Activated naive CD4-positive, alpha-beta T cell treated with anti-CD3 and anti-CD28 coated beads, Interleukin-2, amount 10 ng/mL, durations not matched to agents 7 days and 5 days (primary cell): Measurements from ENCODE around the gene C11orf54.

Source experiments
- CTCF ChIA-PET: fragments of 350-600 bp; sonication (Branson Sonifier 250); formaldehyde crosslinking; loops from one replicate; lab custom pipeline; 2021; ENCODE audit warnings: antibody characterized with exemption; lab: Charles Lee
- DNase-seq: peaks from one replicate; pipeline ENCODE4 v3.0.0-alpha.2; 2020
- H3K27ac Mint-ChIP-seq: one replicate; pipeline ENCODE4 v1.8.0; 2021; ENCODE audit warnings: mild to moderate bottlenecking, moderate library complexity, mixed read lengths
- H3K27me3 Mint-ChIP-seq: one replicate; pipeline ENCODE4 v1.8.0; 2021; ENCODE audit warnings: mild to moderate bottlenecking, mixed read lengths
- H3K36me3 Mint-ChIP-seq: one replicate; pipeline ENCODE4 v1.8.0; 2021; ENCODE audit warnings: mixed read lengths
- H3K4me1 Mint-ChIP-seq: one replicate; pipeline ENCODE4 v1.8.0; 2021; ENCODE audit warnings: mixed read lengths
- H3K4me3 Mint-ChIP-seq: one replicate; pipeline ENCODE4 v1.8.0; 2021; ENCODE audit warnings: mild to moderate bottlenecking, moderate library complexity, mixed read lengths
- H3K9me3 Mint-ChIP-seq: one replicate; pipeline ENCODE4 v1.8.0; 2021; ENCODE audit warnings: mixed read lengths

The C11orf54 gene

GRCh38 chr11:93727985-93728791 lies 13.3 kb upstream of the C11orf54 start:
- peak overlapping the region; percentile 47 for H3K27ac Mint-ChIP-seq
- no peak overlapping the region for H3K4me3 Mint-ChIP-seq
- CTCF ChIA-PET: no interaction called here
- H3K9me3 Mint-ChIP-seq: no peaks in the 10 kb centered on the region
- no peak for DNase-seq
- no peaks in the 10 kb centered on the region for H3K27me3 Mint-ChIP-seq
- H3K36me3 Mint-ChIP-seq: peaks cover 59% of the 10 kb centered on the region
- peaks cover 11% of the 10 kb centered on the region for H3K4me1 Mint-ChIP-seq

GRCh38 chr11:93728792-93729128 lies 12.7 kb upstream of the C11orf54 start:
- CTCF ChIA-PET: no interaction called here
- DNase-seq: no peak
- Mint-ChIP-seq H3K27ac (no peak overlapping the region), H3K9me3 (no peaks in the 10 kb centered on the region), H3K4me1 (peaks cover 17% of the 10 kb centered on the region), H3K4me3 (no peak overlapping the region), H3K36me3 (peaks cover 61% of the 10 kb centered on the region), H3K27me3 (no peaks in the 10 kb centered on the region)

GRCh38 chr11:93729129-93729616 lies 12.3 kb upstream of the C11orf54 start:
- peaks cover 20% of the 10 kb centered on the region for H3K4me1 Mint-ChIP-seq
- peaks cover 62% of the 10 kb centered on the region for H3K36me3 Mint-ChIP-seq
- no peaks in the 10 kb centered on the region for H3K27me3 Mint-ChIP-seq
- CTCF ChIA-PET: no interaction called here
- H3K27ac Mint-ChIP-seq: no peak overlapping the region
- H3K9me3 Mint-ChIP-seq: no peaks in the 10 kb centered on the region
- no peak overlapping the region for H3K4me3 Mint-ChIP-seq
- no peak for DNase-seq

- H3K9me3 Mint-ChIP-seq: no peaks in the 10 kb centered on the region
- peaks cover 66% of the 10 kb centered on the region for H3K36me3 Mint-ChIP-seq
- peaks cover 32% of the 10 kb centered on the region for H3K4me1 Mint-ChIP-seq
- DNase-seq: no peak
- H3K27ac Mint-ChIP-seq: peak overlapping the region; percentile 70
- no peaks in the 10 kb centered on the region for H3K27me3 Mint-ChIP-seq
- no peak overlapping the region for H3K4me3 Mint-ChIP-seq
- CTCF ChIA-PET: interaction anchor here (0.8 kb wide), 1 partner anchor 1384 kb away, joined by 3 read pairs; no protein-coding TSS in a partner anchor
Observed at GRCh38 chr11:93730108-93731107, 11.1 kb upstream of the C11orf54 start.

GRCh38 chr11:93732237-93732892 lies 9.1 kb upstream of the C11orf54 start:
- H3K4me3 Mint-ChIP-seq: no peak overlapping the region

GRCh38 chr11:93733474-93733873 lies 8.0 kb upstream of the C11orf54 start:
- Mint-ChIP-seq H3K27ac (no peak overlapping the region), H3K36me3 (peaks cover 76% of the 10 kb centered on the region), H3K4me3 (no peak overlapping the region), H3K4me1 (peaks cover 59% of the 10 kb centered on the region), H3K27me3 (no peaks in the 10 kb centered on the region), H3K9me3 (no peaks in the 10 kb centered on the region)
- CTCF ChIA-PET: no interaction called here
- DNase-seq: no peak

More at GRCh38 chr11:93732237-93732892, 9.1 kb upstream of the C11orf54 start:
- Mint-ChIP-seq H3K4me1 (peaks cover 49% of the 10 kb centered on the region), H3K27me3 (no peaks in the 10 kb centered on the region), H3K27ac (no peak overlapping the region), H3K9me3 (no peaks in the 10 kb centered on the region), H3K36me3 (peaks cover 72% of the 10 kb centered on the region)
- CTCF ChIA-PET: interaction anchor here (1.1 kb wide), 1 partner anchor 9 kb away, joined by 3 read pairs; the partner anchor contains the start of genes C11orf54 and TAF1D
- no peak for DNase-seq

GRCh38 chr11:93734427-93735222 lies 6.8 kb upstream of the C11orf54 start:
- CTCF ChIA-PET: no interaction called here

GRCh38 chr11:93735627-93736026 lies 5.8 kb upstream of the C11orf54 start:
- Mint-ChIP-seq H3K4me1 (peaks cover 76% of the 10 kb centered on the region), H3K4me3 (no peak overlapping the region), H3K27ac (no peak overlapping the region), H3K36me3 (peaks cover 77% of the 10 kb centered on the region), H3K27me3 (no peaks in the 10 kb centered on the region), H3K9me3 (no peaks in the 10 kb centered on the region)
- CTCF ChIA-PET: no interaction called here
- DNase-seq: no peak

More at GRCh38 chr11:93734427-93735222, 6.8 kb upstream of the C11orf54 start:
- Mint-ChIP-seq H3K4me1 (peaks cover 70% of the 10 kb centered on the region), H3K4me3 (no peak overlapping the region), H3K9me3 (no peaks in the 10 kb centered on the region), H3K36me3 (peaks cover 77% of the 10 kb centered on the region), H3K27ac (peak overlapping the region; percentile 14), H3K27me3 (no peaks in the 10 kb centered on the region)
- no peak for DNase-seq

- CTCF ChIA-PET: interaction anchor here (0.7 kb wide), 1 partner anchor 15 kb away, joined by 3 read pairs; no protein-coding TSS in a partner anchor
Observed at GRCh38 chr11:93736129-93736528, 5.3 kb upstream of the C11orf54 start.

GRCh38 chr11:93737904-93738612 lies 3.4 kb upstream of the C11orf54 start:
- H3K9me3 Mint-ChIP-seq: no peaks in the 10 kb centered on the region
- H3K4me1 Mint-ChIP-seq: peaks cover 80% of the 10 kb centered on the region
- H3K27ac Mint-ChIP-seq: peak overlapping the region; percentile 77
- DNase-seq: no peak
- CTCF ChIA-PET: interaction anchor here (1.5 kb wide), 1 partner anchor 48 kb away, joined by 5 read pairs; no protein-coding TSS in a partner anchor
- H3K4me3 Mint-ChIP-seq: peak overlapping the region; percentile 99
- H3K36me3 Mint-ChIP-seq: peaks cover 70% of the 10 kb centered on the region
- peaks cover 4% of the 10 kb centered on the region for H3K27me3 Mint-ChIP-seq

More at GRCh38 chr11:93736129-93736528, 5.3 kb upstream of the C11orf54 start:
- Mint-ChIP-seq H3K27me3 (peaks cover under 1% of the 10 kb centered on the region), H3K4me3 (peak overlapping the region; percentile 2), H3K27ac (peak overlapping the region; percentile 4), H3K9me3 (no peaks in the 10 kb centered on the region), H3K36me3 (peaks cover 82% of the 10 kb centered on the region), H3K4me1 (peaks cover 77% of the 10 kb centered on the region)
- no peak for DNase-seq

- CTCF ChIA-PET: interaction anchor here (1.5 kb wide), 1 partner anchor 47 kb away, joined by 5 read pairs; no protein-coding TSS in a partner anchor
- Mint-ChIP-seq H3K36me3 (peaks cover 69% of the 10 kb centered on the region), H3K4me3 (peak overlapping the region; percentile 99), H3K27ac (peak overlapping the region; percentile 77), H3K4me1 (peaks cover 77% of the 10 kb centered on the region), H3K9me3 (no peaks in the 10 kb centered on the region), H3K27me3 (peaks cover 4% of the 10 kb centered on the region)
- no peak for DNase-seq
Observed at GRCh38 chr11:93738647-93739081, 2.8 kb upstream of the C11orf54 start.

GRCh38 chr11:93740031-93740729 lies 1.3 kb upstream of the C11orf54 start:
- CTCF ChIA-PET: interaction anchor here (3.4 kb wide), 1 partner anchor 43 kb away, joined by 21 read pairs; the partner anchor contains the start of gene MED17
- Mint-ChIP-seq H3K36me3 (peaks cover 62% of the 10 kb centered on the region), H3K4me1 (peaks cover 71% of the 10 kb centered on the region), H3K27ac (peak overlapping the region; percentile 99), H3K9me3 (no peaks in the 10 kb centered on the region), H3K27me3 (peaks cover 4% of the 10 kb centered on the region), H3K4me3 (peak overlapping the region; percentile 99)
- DNase-seq: peak; percentile 53
